Mucosa of descending colon (tissue), 3 donors: ENCODE measurements around the gene SDK1. TPM values are rescaled to one million over a fixed set of nuclear protein-coding genes. Genes with fewer than 3 reads are reported as not detected.

ENCODE experiments used
- ATAC-seq: fragments of 200-7000 bp; cut with Tn5 transposase; one replicate; pipeline ENCODE4 v1.9.1; 2020; ENCODE audit warnings: mild to moderate bottlenecking, moderate library complexity
- DNase-seq, 3 donors: peaks; one replicate each; pipeline ENCODE4 v3.0.0-alpha.2; 2020
- H3K36me3 ChIP-seq: fragments of 200-600 bp; one replicate; pipeline ENCODE4 v1.8.0; 2021; ENCODE audit warnings: low read depth, mild to moderate bottlenecking
- H3K4me1 ChIP-seq: fragments of 200-600 bp; one replicate; pipeline ENCODE4 v1.8.0; 2021; ENCODE audit warnings: low read depth, mild to moderate bottlenecking
- H3K4me3 ChIP-seq: fragments of 200-600 bp; one replicate; pipeline ENCODE4 v1.8.0; 2021; ENCODE audit warnings: mild to moderate bottlenecking
- H3K9me3 ChIP-seq: fragments of 200-600 bp; one replicate; pipeline ENCODE4 v1.8.0; 2021; ENCODE audit warnings: mild to moderate bottlenecking
- CTCF ChIP-seq: fragments of 200-600 bp; IDR thresholded peaks from one replicate; pipeline ENCODE4 v1.8.0; 2022; ENCODE audit warnings: antibody characterized with exemption, mild to moderate bottlenecking
- intact Hi-C, 2 donors: fragments of 100-400 bp; cut with DNase I in 1 of 2; cut with micrococcal nuclease in 1 of 2; formaldehyde crosslinking; loops; one replicate each; pipeline versions ENCODE4 v1.11.0 to v1.11.1; 2022; cut with DNase I, micrococcal nuclease
- total RNA-seq, 3 donors: library from RNA; stranded (reverse); fragmentation: NEBNext Ultra II Directional in 2 of 3; extraction: Animal tissue kit (Norgen Biotek cat#: 25700) in 2 of 3; gene quantifications; one replicate each; pipeline versions ENCODE4 v1.2.1 to v1.2.4, GENCODE V29; 2021 to 2023
- donor health status: DM: no; HTN: no; CAD: no; lungs with moderate emphysema.
- donor health status: DM: no; HTN: no; CAD: no.
- donor health status: DM: no; HTN: yes; CAD: no.

Gene SDK1
- total RNA-seq, 3 donors from 2014 or later = 2.7 to 20.2 (median 4.2) TPM

- no peaks in the 10 kb centered on the region for H3K9me3 ChIP-seq
- H3K36me3 ChIP-seq = no peaks in the 10 kb centered on the region
- intact Hi-C loops = no loop called here
- TF ChIP-seq CTCF = no peak
- DNase-seq (no peak), ATAC-seq (no peak)
- H3K4me1 ChIP-seq = no peaks in the 10 kb centered on the region
- no peak overlapping the region for H3K4me3 ChIP-seq
Observed at GRCh38 chr7:4025694-4026615, 724.9 kb downstream of the SDK1 start.

GRCh38 chr7:4026941-4027486 is 726.0 kb downstream of the SDK1 start:
- no peaks in the 10 kb centered on the region for H3K4me1 ChIP-seq
- H3K4me3 ChIP-seq = no peak overlapping the region
- DNase-seq (no peak), ATAC-seq (no peak)
- no peaks in the 10 kb centered on the region for H3K36me3 ChIP-seq
- TF ChIP-seq CTCF = no peak
- intact Hi-C loops = no loop called here
- no peaks in the 10 kb centered on the region for H3K9me3 ChIP-seq

GRCh38 chr7:4028221-4028620 is 727.2 kb downstream of the SDK1 start:
- H3K4me1 ChIP-seq = no peaks in the 10 kb centered on the region
- no peak for ATAC-seq
- intact Hi-C loops = no loop called here
- no peaks in the 10 kb centered on the region for H3K9me3 ChIP-seq
- no peak for DNase-seq
- no peak for TF ChIP-seq CTCF
- H3K36me3 ChIP-seq = no peaks in the 10 kb centered on the region
- no peak overlapping the region for H3K4me3 ChIP-seq

GRCh38 chr7:4029941-4030340 is 728.9 kb downstream of the SDK1 start:
- no peaks in the 10 kb centered on the region for H3K36me3 ChIP-seq
- no peak for TF ChIP-seq CTCF
- intact Hi-C loops = no loop called here
- ATAC-seq (no peak), DNase-seq (no peak)
- H3K9me3 ChIP-seq = no peaks in the 10 kb centered on the region
- no peaks in the 10 kb centered on the region for H3K4me1 ChIP-seq
- H3K4me3 ChIP-seq = no peak overlapping the region

GRCh38 chr7:4030346-4030950 is 729.4 kb downstream of the SDK1 start:
- Histone ChIP-seq H3K4me3 (no peak overlapping the region), H3K4me1 (no peaks in the 10 kb centered on the region), H3K9me3 (no peaks in the 10 kb centered on the region), H3K36me3 (no peaks in the 10 kb centered on the region)
- TF ChIP-seq CTCF = no peak
- ATAC-seq (no peak), DNase-seq (no peak)
- intact Hi-C loops = no loop called here
